ENCODE measurements around the gene MAP3K5.
"Not testable (repeated sequence)": the region's sequence is repeated elsewhere in the genome, so short reads cannot be mapped to it uniquely, and the experiment has no call there.

MAP3K5 gene

GRCh38 chr6:136792095-136792409, 225 bp downstream of the MAP3K5 start:
- DNase-seq, result no peak

DNA sequence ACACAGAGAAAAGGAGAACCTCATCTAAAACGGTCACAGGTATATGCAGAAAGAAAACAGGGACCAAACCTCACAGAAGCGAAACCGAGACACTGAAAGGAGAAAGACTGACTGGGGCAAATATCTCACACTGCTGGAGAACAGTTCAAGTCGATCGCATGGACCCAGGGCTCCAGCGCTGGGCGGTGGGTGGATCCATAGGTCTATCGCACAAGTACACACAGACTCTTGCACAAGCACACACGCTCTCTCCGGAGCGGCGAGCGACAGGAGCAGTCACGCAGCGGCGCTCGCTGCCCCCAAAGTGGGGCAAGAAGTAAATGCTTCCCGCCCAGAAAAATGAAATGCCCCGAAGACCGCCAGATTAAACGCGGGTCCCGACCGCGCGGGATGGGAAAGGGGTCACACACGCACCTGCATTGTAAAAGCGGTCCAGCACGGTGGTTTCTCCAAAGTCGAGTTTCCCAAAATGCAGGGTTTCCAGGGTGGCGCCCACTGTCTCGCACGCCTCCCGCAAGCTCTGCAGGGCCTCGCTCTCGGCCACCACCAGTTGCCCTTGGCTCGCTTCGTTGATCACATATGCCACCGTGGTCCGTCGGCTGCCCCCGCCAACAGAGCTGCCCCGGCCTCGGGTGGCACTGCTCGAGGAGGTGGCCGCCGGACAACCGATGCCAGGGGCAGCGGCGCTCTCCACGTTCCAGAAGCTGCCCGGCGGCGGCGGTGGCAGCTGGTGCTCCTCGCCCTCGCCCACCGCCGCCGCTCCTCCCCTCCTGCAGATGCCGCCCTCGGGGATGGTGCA, 782 bp downstream of the MAP3K5 start:
- DNase-seq, result peak; percentile 45

DNA sequence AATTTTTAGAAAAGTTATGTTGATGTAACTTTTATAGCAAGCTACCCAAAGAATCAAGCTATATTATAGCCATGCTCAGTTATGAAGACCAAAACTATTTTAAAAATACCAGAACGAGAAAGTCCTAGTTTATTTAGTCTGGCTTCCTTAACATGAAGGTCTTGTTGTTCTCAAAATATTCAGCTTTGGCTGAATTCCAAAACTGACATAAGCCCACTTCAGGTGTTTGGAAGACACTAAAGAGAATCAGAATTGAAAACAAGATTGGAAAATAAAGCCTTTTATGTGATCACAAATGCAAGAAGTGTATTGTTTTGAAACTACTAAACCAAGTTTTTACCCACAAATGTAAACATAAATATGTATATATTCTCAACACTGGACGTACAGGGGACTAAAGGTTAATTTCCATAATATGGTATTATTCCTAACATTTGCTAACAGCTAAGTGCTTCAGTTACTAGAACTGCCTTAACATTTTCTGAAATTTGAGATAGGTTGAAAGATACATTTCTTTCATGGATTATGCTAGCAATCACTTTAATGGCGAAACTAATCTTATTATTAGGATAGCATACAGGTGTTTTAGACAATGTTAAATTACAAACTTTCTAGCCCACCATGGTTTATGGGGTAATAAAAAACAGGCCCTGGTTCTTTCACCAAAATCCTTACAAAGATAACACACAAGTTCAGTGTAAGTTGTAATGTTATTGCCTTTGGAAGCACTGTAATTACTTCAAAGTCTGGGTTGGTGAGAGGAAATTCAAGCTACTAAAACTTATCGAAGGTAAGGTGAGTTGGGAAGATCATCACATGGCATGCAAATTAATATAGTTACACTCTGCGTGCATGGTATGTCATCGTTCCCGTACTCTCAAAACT, 1.6 kb downstream of the MAP3K5 start:
- no peak for DNase-seq

GRCh38 chr6:136789440-136789839, 2.8 kb downstream of the MAP3K5 start:
- DNase-seq, result not testable (repeated sequence)

- no peak for DNase-seq
Measured at GRCh38 chr6:136788069-136788902, 4.0 kb downstream of the MAP3K5 start.

GRCh38 chr6:136787726-136788068, 4.6 kb downstream of the MAP3K5 start:
- no peak for DNase-seq

DNA sequence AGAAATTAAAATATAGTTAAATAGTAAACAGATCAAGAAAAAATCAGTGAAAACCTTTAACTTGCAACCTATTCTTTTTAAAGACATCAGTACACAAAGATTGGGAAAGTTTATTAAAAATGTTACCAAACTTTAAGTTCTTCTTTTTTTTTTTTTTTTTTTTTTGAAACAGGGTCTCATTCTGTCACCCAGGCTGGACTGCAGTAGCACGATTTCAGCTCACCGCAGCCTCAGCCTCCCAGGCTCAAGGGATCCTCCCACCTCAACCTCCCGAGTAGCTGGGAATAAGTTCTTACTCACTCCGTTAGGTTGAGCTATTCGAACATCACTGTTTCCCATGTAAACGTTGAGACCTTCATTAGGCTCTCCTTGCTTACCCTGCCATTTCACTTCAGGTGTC, 5.6 kb downstream of the MAP3K5 start:
- no peak for DNase-seq

GRCh38 chr6:136784910-136785746, 7.1 kb downstream of the MAP3K5 start:
- peak; percentile 29 for DNase-seq

DNA sequence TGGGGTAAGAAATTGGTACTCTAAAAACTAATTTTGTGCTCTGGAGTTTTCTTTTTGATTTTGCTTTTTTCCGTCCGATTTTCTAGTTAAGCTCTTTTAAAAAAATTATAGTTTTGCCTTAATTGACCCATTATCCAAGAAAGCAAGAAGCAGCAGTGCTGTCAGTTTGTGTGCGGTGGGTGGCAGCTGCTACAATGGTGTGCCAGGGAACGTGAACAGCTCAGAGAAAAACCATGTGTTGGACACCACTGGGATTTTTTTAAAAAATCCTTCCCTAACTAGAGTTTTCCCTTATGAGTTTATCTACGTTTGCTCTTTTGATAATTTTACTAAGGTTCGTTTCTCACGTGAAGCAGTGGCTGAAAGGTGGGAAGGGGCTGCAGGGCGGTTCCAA, 8.0 kb downstream of the MAP3K5 start:
- DNase-seq, result no peak

GRCh38 chr6:136783495-136784270, 8.6 kb downstream of the MAP3K5 start:
- DNase-seq, result no peak

GRCh38 chr6:136783021-136783420, 9.3 kb downstream of the MAP3K5 start:
- DNase-seq, result no peak

DNA sequence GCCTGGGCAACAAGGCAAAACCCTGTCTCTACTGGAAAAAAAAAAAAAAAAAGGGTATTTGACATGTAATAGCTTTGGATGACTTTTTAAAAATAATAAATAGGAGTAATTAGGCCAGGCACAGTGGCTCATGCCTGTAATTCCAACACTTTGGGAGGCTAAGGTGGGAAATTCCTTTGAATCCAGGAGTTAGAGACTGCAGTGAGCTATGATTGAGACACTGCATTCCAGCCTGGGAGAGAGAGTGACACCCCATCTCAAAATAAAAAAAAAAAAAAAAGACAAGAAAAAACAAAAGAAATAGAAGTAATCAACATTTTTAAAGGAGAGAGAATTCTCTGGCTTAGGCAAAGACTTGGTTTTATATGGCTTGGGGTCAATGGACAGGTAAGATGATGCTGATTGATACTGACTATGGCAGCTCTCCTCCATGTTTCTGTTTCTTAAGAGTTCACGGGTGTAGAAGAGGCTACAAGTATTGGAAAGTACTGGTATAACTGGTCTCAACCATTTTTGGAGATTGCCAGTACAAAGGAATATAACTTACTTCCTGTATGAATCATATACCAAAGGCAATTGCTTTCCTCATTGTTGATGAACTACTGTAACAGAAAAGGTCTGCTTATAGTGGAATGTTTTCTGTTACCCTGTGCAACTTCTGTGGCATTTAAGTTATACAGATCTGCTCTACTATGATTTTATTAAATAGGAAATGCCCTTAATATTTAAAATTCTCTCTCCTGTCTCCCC, 10.1 kb downstream of the MAP3K5 start:
- DNase-seq, result no peak

DNA sequence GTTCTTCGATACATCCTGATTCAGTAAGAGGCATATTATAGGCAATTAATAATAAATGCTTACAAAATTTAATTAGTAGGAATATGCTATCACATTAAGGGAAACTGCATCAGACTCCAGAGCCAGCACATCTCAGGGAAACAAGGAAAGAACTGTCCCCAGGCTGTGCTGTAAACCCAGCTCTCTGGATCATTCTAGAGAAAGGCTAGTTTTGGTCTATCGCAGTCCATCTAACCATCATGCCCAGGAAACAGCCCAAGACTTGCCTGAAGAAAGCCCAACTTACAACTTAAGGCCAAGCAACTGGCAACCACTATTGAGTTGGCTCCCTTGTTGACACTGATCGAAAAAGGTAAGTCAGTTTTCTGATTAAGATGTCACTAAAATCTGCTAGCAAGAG, 11.3 kb downstream of the MAP3K5 start:
- no peak for DNase-seq

DNA sequence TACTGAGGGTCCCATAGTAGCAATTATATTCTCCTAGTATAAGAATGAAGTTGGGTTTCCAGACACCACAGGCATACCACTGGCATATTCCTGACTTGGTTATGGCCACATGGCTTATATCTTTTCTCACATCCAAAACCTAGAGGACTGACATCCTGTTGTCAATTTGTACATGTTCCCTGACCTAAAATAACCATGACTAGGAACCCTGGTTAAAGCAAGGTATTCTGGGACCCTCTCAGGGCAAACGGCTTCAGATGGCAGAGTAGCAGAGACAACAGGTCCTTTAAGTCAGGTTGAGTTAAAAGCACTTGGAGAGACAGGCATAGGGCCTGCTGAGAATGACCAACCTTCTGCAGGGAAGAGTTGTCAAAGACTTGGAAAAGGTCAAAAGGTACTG, 12.6 kb downstream of the MAP3K5 start:
- no peak for DNase-seq

DNA sequence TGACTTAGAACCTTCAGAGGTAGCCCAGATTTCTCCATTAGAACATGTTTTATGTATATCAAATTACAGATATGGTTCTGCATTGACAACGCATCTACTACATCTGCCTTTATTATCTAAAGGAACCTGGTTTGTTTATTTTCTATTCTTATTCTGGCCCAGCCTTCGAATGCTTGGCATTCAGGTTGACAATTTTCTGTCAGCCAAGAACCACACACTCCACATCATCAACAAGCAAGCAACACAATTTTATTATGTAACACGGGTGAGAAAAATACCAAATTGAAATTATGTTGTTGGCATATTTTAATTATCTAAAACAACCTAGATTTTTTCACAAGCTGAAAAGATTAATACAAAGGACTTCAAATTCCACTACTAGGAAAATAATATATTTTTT, 14.6 kb downstream of the MAP3K5 start:
- no peak for DNase-seq

GRCh38 chr6:136775548-136775947, 16.7 kb downstream of the MAP3K5 start:
- no peak for DNase-seq

DNA sequence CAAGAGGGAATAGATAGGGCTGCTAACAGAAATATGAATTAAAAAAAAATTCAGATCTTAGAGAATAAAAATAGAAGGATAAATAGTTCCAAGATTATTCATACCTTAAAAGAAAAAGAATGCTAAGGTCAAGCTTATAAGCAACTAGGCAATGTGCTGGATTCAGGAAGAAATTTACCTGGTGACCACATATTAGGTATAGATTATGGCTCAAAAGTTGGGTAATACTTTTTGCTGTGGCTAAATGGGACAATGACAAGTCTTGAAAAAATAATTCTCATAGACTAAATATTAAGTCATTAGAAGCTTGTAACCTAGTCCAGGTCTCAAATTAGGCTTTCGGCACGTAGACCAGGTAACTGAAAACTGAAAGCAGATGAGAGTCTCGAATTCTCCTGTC, 17.2 kb downstream of the MAP3K5 start:
- no peak for DNase-seq

DNA sequence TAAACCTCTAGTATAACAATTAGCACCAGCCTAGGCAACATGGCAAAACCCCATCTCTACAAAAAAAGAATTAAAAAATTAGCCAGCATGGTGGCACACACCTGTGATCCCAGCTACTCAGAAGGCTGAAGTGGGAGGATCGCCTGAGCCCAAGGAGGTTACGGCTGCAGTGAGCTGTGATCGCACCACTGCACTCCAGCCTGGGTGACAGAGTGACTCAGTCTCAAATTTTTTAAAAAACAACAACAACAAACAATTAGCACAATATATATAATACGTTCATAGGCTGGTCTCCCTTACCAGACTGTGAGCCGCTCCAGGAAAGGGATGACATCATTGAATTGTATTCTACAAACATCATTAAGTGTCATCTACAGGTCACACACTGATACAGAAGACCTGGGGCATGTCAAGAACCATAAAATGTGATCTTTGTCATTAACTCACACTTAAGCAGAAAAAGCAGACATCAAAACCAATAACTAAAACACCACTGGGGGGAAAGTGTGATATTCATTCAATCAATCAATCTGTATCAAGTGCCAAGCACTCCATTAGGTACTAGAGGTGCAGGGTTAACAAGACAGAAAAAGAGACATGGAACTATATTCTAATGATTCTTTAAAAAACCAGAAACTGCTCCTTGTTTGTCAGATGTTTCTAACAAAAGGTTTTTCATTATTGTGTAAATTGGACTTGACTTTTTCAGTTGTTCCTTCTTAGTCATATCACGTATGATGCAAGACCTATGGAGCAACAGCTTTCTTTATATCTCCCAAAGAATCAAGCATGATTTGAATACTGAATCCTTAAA, 17.8 kb downstream of the MAP3K5 start:
- no peak for DNase-seq

GRCh38 chr6:136773473-136773796, 18.8 kb downstream of the MAP3K5 start:
- DNase-seq, result no peak
